Neural progenitor cell (in vitro differentiated cells): Measurements from ENCODE around the gene CNTNAP2.

Experiments used
- CTCF ChIP-seq: fragments of 200-600 bp; sonication (generic); IDR thresholded peaks from 2 replicates; pipeline ENCODE4 v1.5.1; 2017; ENCODE audit warnings: antibody characterized with exemption, mild to moderate bottlenecking
- EZH2 ChIP-seq: fragments of 200-600 bp; sonication (generic); IDR thresholded peaks from 2 replicates; pipeline ENCODE4 v1.6.1; 2017; ENCODE audit warnings: antibody characterized with exemption, mild to moderate bottlenecking, moderate library complexity
- EZH2phosphoT487 ChIP-seq: fragments of 200-600 bp; sonication (generic); IDR thresholded peaks from 2 replicates; pipeline ENCODE4 v1.6.1; 2017; ENCODE audit warnings: antibody characterized with exemption

- TF ChIP-seq CTCF (no peak), EZH2 (no peak), EZH2phosphoT487 (no peak)
Observed at GRCh38 chr7:147412782-147413556, 1296.4 kb downstream of the CNTNAP2 start.
